ENCODE results near the gene FHOD3. TPM values are rescaled to one million over a fixed set of nuclear protein-coding genes. Genes with fewer than 3 reads are reported as not detected.

FHOD3 gene
- total and polyA plus RNA-seq, 9 of the 15 experiments (the other 6 are each of a cell fraction or from before 2014, with no cell fraction given): 0.11 TPM; not detected in 8

DNA sequence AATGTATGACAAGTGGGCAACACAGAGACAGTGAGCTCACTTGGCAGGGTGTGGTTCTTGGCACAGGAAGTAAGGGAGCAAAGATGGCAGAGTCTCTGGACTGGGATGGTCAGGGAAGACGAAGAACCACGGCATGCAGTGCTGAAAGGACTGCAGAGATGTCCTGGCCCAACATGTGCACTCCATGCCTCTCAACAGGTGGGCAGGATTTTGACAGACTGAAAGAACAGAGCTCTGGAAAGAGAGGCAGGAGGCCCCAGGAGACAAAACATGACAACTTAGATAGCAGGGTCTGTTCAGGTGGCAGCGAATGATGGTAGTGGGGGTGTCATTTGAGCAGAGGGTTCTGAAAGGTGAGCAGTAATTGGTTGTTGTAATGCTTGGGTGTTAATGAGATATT lies 180.3 kb downstream of the FHOD3 start:
- Histone ChIP-seq H2AFZ (ENCODE audit: low read depth, low read length) (no peak overlapping the region), H3K27ac (ENCODE audit: extremely low read depth, low read depth, low read length) (no peak overlapping the region), H4K20me1 (replicated peaks; ENCODE audit: control insufficient read depth, insufficient read depth, low read length) (no peaks in the 10 kb centered on the region), H3K9me3 (replicated peaks; ENCODE audit: control insufficient read depth, insufficient read depth, low read depth, low read length) (no peaks in the 10 kb centered on the region), H3K9me1 (ENCODE audit: control insufficient read depth, insufficient read depth, low read length) (no peaks in the 10 kb centered on the region), H3K4me2 (ENCODE audit: insufficient read depth, low read length) (no peak overlapping the region), H3K9ac (ENCODE audit: insufficient read depth in 1 of 2, low read depth in 2 of 2, low read length in 2 of 2) (no peak overlapping the region), H3K36me3 (ENCODE audit: control insufficient read depth, insufficient read depth, low read length) (no peaks in the 10 kb centered on the region), H3K79me2 (ENCODE audit: control insufficient read depth, insufficient read depth, low read length) (no peaks in the 10 kb centered on the region), H3K4me1 (replicated peaks in 1 of 2; ENCODE audit: control insufficient read depth in 2 of 2, insufficient read depth in 2 of 2, low read length in 2 of 2) (no peaks in the 10 kb centered on the region), H3K27me3 (ENCODE audit: control insufficient read depth in 2 of 2, insufficient read depth in 2 of 2, low read length in 2 of 2) (peaks cover 0 to 3% of the 10 kb centered on the region in 2 experiments; a peak in 1 of 5 replicates), H3K4me3 (no peak overlapping the region)
- TF ChIP-seq ZBTB1 (CRISPR knock-in tag; IDR thresholded peaks at IDR 0.05; ENCODE audit: borderline replicate concordance, low read depth) (no peak), SAFB (IDR thresholded peaks at IDR 0.05; ENCODE audit: borderline replicate concordance, low read depth, low read length) (no peak), THRAP3 (IDR thresholded peaks at IDR 0.05; ENCODE audit: borderline replicate concordance) (no peak), CGGBP1 (CRISPR knock-in tag; IDR thresholded peaks at IDR 0.05) (no peak), PRDM10 (IDR thresholded peaks at IDR 0.05; ENCODE audit: partially characterized antibody) (no peak)
- BruUV-seq (replicated peaks): no TSS peak
- ChIA-PET CTCF (ENCODE audit: low intra/inter-chr PET ratio) (no interaction called here), POLR2A (no interaction called here)
- DNase-seq (ENCODE audit: extremely low read depth in 1 of 4, low spot score in 3 of 4) (no peak), FAIRE-seq (no peak), ATAC-seq (no peak)
- 0% methylated on average over 3 of the region's 3 CpGs for WGBS (ENCODE audit: insufficient coverage, low coverage, missing lambda C conversion rate)
- in situ Hi-C loops (cut with MboI) (no loop called here), intact Hi-C loops (cut with micrococcal nuclease) (no loop called here)

Data from K562 (cell line).